ENCODE measurements around the gene VPS72. TPM values are rescaled to one million over a fixed set of nuclear protein-coding genes. Genes with fewer than 3 reads are reported as not detected.
A peak's percentile ranks its signal among the peaks of the same experiment; 100 is the strongest.
"Not testable (repeated sequence)": the region's sequence is repeated elsewhere in the genome, so short reads cannot be mapped to it uniquely, and the experiment has no call there.

VPS72 gene
- 52.9 TPM for polyA plus RNA-seq (2013, experiment 1 of 2; ENCODE audit: insufficient read length)
- polyA plus RNA-seq (2013, experiment 2 of 2; ENCODE audit: insufficient read length): 46.5 TPM

- peak; percentile 89 for DNase-seq
These were observed at the start of gene VPS72 for GRCh38 chr1:151189637-151190445. TSS of gene VPS72 (minus strand) at chr1:151190197. CDS start at chr1:151190121, 76 bp downstream.

- DNase-seq: peak; percentile 93
These were observed 48.4 kb upstream of the VPS72 start for GRCh38 chr1:151238467-151238739.

- no peak for DNase-seq
These were observed 47.9 kb upstream of the VPS72 start for GRCh38 chr1:151237678-151238466.

- no peak for DNase-seq
These were observed 45.2 kb upstream of the VPS72 start for GRCh38 chr1:151235235-151235634.

- DNase-seq: no peak
These were observed 32.1 kb upstream of the VPS72 start for GRCh38 chr1:151222130-151222529.

- DNase-seq: no peak
These were observed 31.6 kb upstream of the VPS72 start for GRCh38 chr1:151221616-151222015.

GRCh38 chr1:151213560-151213959 lies 23.6 kb upstream of the VPS72 start:
- DNase-seq: no peak

GRCh38 chr1:151211972-151212705 lies 22.1 kb upstream of the VPS72 start:
- no peak for DNase-seq

GRCh38 chr1:151210830-151211229 lies 20.8 kb upstream of the VPS72 start:
- peak; percentile 17 for DNase-seq

GRCh38 chr1:151205381-151205965 lies 15.5 kb upstream of the VPS72 start:
- not testable (repeated sequence) for DNase-seq

- peak; percentile 96 for DNase-seq
These were observed 10.0 kb upstream of the VPS72 start for GRCh38 chr1:151199873-151200581.

- DNase-seq: peak; percentile 98
These were observed 8.5 kb upstream of the VPS72 start, which contains the start of gene PIP5K1A for GRCh38 chr1:151198254-151199127. TSS of gene PIP5K1A (plus strand) at chr1:151198552. CDS start at chr1:151198997, 445 bp downstream.

GRCh38 chr1:151197863-151198253 lies 7.9 kb upstream of the VPS72 start:
- no peak for DNase-seq

GRCh38 chr1:151196292-151196800 lies 6.3 kb upstream of the VPS72 start:
- DNase-seq: peak; percentile 87

- DNase-seq: peak; percentile 87
These were observed 5.0 kb upstream of the VPS72 start for GRCh38 chr1:151194894-151195594.

- no peak for DNase-seq
These were observed 3.9 kb upstream of the VPS72 start for GRCh38 chr1:151193856-151194255.

GRCh38 chr1:151193304-151193703 lies 3.3 kb upstream of the VPS72 start:
- DNase-seq: no peak

- DNase-seq: no peak
These were observed 2.0 kb upstream of the VPS72 start for GRCh38 chr1:151192047-151192446.

GRCh38 chr1:151188667-151189066 lies 1.3 kb downstream of the VPS72 start:
- not testable (repeated sequence) for DNase-seq

- no peak for DNase-seq
These were observed 2.8 kb downstream of the VPS72 start for GRCh38 chr1:151187205-151187604.
